ENCODE measurements around the gene ACY1.

Gene ACY1

GRCh38 chr3:51982838-51983577 is at the start of gene ACY1:
Gene ACY1, plus strand, starts transcription at chr3:51983535. Its CDS starts 530 bp downstream, at chr3:51984065.
- DNase-seq = peak; percentile 85
- in situ Hi-C loops (cut with MboI; ENCODE audit: low pct_unique_long_range_greater_than_20kb, low sequenced_read_pairs) = no loop called here

- no peak for DNase-seq
Observed at GRCh38 chr3:51934139-51934850, 49.0 kb upstream of the ACY1 start.

GRCh38 chr3:51934991-51935885 is 48.1 kb upstream of the ACY1 start:
- DNase-seq = no peak
- in situ Hi-C loops (cut with MboI; ENCODE audit: low pct_unique_long_range_greater_than_20kb, low sequenced_read_pairs) = no loop called here

More at GRCh38 chr3:51934139-51934850, 49.0 kb upstream of the ACY1 start:
- in situ Hi-C loops (cut with MboI; ENCODE audit: low pct_unique_long_range_greater_than_20kb, low sequenced_read_pairs) = no loop called here

GRCh38 chr3:51935886-51936755 is 47.2 kb upstream of the ACY1 start:
- no peak for DNase-seq

GRCh38 chr3:51937014-51937413 is 46.3 kb upstream of the ACY1 start:
- DNase-seq = no peak
- in situ Hi-C loops (cut with MboI; ENCODE audit: low pct_unique_long_range_greater_than_20kb, low sequenced_read_pairs) = no loop called here

More at GRCh38 chr3:51935886-51936755, 47.2 kb upstream of the ACY1 start:
- in situ Hi-C loops (cut with MboI; ENCODE audit: low pct_unique_long_range_greater_than_20kb, low sequenced_read_pairs) = no loop called here

GRCh38 chr3:51937611-51938450 is 45.5 kb upstream of the ACY1 start:
- in situ Hi-C loops (cut with MboI; ENCODE audit: low pct_unique_long_range_greater_than_20kb, low sequenced_read_pairs) = no loop called here

GRCh38 chr3:51938780-51939425 is 44.4 kb upstream of the ACY1 start:
- in situ Hi-C loops (cut with MboI; ENCODE audit: low pct_unique_long_range_greater_than_20kb, low sequenced_read_pairs) = no loop called here
- DNase-seq = no peak

More at GRCh38 chr3:51937611-51938450, 45.5 kb upstream of the ACY1 start:
- DNase-seq = no peak

GRCh38 chr3:51940648-51941462 is 42.5 kb upstream of the ACY1 start:
- no peak for DNase-seq
- in situ Hi-C loops (cut with MboI; ENCODE audit: low pct_unique_long_range_greater_than_20kb, low sequenced_read_pairs) = no loop called here

- in situ Hi-C loops (cut with MboI; ENCODE audit: low pct_unique_long_range_greater_than_20kb, low sequenced_read_pairs) = no loop called here
- no peak for DNase-seq
Observed at GRCh38 chr3:51941463-51941797, 41.9 kb upstream of the ACY1 start.

GRCh38 chr3:51941798-51942602 is 41.3 kb upstream of the ACY1 start, which contains the start of the genes PARP3 and RRP9:
Gene PARP3, plus strand, starts transcription at chr3:51942363. Its CDS starts 993 bp downstream, at chr3:51943356.
Gene RRP9, minus strand, starts transcription at chr3:51941904. Its CDS starts 37 bp downstream, at chr3:51941867.
- DNase-seq = peak; percentile 100
- in situ Hi-C loops (cut with MboI; ENCODE audit: low pct_unique_long_range_greater_than_20kb, low sequenced_read_pairs) = no loop called here

GRCh38 chr3:51942603-51943450 is 40.5 kb upstream of the ACY1 start:
- DNase-seq = no peak
- in situ Hi-C loops (cut with MboI; ENCODE audit: low pct_unique_long_range_greater_than_20kb, low sequenced_read_pairs) = no loop called here

- no peak for DNase-seq
- in situ Hi-C loops (cut with MboI; ENCODE audit: low pct_unique_long_range_greater_than_20kb, low sequenced_read_pairs) = no loop called here
Observed at GRCh38 chr3:51943451-51944391, 39.6 kb upstream of the ACY1 start.

- in situ Hi-C loops (cut with MboI; ENCODE audit: low pct_unique_long_range_greater_than_20kb, low sequenced_read_pairs) = no loop called here
- DNase-seq = no peak
Observed at GRCh38 chr3:51944451-51945021, 38.8 kb upstream of the ACY1 start.

Measured in KBM-7 (cell line).